Stimulated activated CD4-positive, alpha-beta T cell treated with anti-CD3 and anti-CD28 coated beads, TNF-alpha, amount 100 ng/mL, for 48 hours (primary cell): Measurements from ENCODE around the gene ZNF536.
"Not testable (repeated sequence)": the region's sequence is repeated elsewhere in the genome, so short reads cannot be mapped to it uniquely, and the experiment has no call there.

ENCODE experiments used
- DNase-seq, 3 donors: peaks; one replicate each; pipeline ENCODE4 v3.0.0-alpha.2; 2020; ENCODE audit warnings: low read depth in 3 of 3

The ZNF536 gene

DNA sequence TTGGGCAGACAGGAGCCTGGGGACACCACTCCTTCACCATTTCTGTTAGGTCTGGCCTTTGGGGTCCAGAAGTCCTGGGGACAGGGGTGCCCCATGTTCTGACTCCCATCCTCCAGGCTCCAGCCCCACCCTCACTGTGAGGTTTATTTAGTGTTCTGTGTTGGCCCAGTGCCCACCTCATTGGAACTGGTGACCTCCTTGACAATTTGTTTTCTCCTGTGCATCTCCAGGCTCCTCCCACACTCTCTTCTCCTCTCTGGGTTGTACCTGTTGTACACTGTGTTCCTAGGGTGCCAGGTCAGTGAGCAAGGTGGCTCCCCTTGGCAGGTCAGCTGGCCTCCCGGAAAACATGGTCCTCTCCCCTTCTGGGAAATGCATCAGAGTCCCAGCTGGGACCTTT is 110.8 kb downstream of the ZNF536 start:
- no peak for DNase-seq

DNA sequence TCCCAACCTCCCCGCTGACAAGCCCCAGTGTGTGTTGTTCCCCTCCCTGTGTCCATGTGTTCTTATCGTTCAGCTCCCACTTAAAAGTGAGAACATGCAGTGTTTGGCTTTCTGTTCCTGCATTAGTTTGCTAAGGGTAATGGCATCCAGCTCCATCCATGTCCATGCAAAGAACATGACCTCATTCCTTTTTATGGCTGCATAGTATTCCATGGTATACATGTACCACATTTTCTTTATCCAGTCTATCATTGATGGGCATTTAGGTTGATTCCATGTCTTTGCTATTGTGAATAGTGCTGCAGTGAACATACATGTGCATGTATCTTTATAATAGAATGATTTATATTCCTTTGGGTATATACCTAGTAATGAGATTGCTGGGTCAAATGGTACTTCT is 114.1 kb downstream of the ZNF536 start:
- not testable (repeated sequence) for DNase-seq

DNA sequence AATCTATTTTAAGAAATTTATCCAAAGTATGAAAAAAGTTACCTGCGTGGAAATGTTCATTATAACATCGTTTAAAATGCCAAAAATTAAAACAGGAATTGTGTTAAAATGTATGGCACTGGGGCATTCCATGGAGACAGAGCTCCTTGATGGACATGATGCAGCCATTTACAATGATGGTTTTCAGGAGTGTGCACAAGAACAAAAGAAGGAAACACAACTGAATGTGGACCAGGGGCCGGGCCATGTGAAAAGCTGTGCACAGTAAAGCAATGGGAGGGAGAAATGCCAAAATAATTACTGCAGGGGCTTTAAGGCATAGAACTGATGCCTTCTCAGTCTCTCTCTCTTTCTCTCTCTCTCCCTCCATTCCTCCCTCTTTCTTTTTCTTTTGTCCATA is 115.0 kb downstream of the ZNF536 start:
- no peak for DNase-seq

DNA sequence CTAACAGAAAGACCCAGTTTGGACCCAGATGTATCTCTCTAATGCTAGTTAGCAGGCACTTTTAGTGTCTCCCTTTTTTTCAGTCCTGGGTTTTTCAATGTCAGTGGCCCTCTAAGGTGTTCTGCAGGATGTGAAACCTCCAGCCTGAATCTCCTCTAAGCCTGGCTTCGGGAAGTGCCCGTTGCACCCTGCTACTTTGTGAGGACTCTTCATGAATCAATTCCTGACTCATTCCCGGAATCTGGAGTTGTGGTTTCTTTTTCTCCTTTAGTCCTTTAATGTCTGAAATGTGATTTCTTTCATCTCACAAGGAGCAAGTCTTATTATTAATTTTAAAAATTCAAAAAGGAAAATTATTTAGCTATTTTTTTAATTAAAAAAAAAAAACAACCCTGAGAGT is 116.0 kb downstream of the ZNF536 start:
- no peak for DNase-seq

DNA sequence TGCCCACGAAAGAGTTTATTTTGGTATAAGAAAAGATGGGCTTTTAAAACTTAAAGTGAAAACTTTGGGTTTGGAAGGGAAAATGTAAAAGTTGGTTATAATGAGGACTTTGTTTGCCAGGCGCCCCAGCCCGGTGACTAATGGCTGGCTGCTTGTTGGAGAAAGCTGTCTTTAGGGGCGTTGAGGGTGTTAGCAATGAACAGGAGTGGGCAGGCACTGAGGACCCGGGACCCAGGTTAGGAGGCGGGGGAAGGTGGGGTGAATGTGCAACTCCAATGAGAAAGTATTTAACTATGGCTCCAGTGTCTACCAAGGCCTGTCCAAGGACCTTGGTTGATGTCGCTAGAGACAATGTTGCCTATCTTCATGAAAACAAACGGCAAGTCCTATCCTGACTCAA is 118.6 kb downstream of the ZNF536 start:
- DNase-seq, result no peak

DNA sequence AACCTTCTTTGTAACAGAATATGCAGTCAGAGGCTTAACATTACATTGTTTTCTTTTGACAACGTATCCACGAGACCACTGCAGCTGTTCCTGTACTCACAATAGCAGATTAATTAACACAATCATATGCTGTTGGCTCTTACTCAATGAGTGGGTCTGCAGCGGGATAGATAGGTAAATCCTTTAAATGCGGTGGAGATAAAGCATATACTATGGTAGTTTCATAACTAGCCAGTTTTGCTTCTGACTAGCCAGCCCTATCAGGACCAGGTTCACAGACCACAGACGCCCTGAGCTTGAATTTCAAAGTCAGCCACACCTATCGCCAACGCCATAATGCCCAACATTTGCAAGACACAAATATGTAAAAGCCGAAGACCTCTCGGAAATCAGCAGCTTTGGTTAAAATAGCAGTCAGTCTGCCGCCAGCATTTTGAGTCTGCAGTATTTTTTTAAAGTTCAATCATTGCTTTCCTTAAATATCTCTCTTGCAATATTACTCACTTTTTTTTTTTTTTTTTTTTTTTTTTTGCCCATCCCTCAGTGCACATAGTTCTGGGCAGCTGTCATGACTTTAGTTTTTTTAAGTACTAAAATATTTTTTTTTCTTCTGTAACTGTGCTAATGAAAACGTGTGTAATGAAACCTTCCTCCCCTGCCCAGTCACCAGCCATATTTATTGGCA is 120.5 kb downstream of the ZNF536 start:
- no peak for DNase-seq

DNA sequence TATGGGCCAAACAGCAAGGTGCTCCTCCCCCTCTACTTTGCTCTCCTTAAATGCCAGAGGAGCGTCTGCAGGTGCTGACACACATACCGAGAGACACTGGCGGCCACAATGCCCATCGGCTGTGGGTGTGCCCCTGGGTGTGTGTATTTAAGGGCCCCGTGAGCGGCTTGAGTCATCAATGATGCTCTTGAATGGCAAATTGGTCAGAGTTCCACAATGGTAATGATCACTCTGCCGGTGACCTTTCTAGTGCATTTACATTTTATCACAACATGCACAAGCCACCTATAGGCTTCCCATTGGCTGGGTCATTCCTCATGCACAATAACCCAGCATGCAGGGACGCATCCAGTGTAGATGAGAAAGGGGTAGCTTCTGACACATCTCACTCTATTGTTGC is 124.8 kb downstream of the ZNF536 start:
- no peak for DNase-seq

DNA sequence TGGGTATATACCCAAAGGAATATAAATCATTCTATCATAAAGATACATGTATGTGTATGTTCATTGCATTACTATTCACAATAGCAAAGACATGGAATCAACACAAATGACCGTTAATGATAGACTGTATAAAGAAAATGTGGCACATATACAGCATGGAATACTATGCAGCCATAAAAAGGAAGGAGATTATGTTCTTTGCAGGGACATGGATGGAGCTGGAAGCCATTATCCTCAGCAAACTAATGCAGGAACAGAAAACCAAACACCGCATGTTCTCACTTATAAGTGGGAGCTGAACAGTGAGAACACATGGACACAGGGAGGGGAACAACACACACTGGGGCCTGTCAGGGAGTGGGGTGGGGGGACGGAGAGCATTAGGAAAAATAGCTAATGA is 125.9 kb downstream of the ZNF536 start:
- DNase-seq, result not testable (repeated sequence)

DNA sequence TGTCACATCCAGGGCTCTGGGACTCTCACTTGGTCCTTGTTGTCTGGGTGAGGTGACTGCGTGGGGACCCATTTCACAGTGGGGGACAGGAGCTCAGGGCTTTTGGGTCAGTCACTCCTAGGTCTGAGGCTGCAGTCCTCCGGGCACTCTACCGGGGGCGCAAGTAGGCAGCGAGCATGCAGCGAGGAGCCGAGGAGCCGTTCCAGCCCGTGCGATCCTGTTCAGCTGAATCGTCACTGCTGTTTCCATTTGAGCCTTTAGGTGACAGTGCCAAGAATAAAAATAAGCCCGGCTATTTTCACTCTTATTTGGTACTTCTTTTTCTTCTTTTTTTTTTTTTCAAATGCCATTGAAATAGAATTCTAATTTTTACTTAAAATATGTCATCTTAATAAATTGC is 126.5 kb downstream of the ZNF536 start:
- no peak for DNase-seq

DNA sequence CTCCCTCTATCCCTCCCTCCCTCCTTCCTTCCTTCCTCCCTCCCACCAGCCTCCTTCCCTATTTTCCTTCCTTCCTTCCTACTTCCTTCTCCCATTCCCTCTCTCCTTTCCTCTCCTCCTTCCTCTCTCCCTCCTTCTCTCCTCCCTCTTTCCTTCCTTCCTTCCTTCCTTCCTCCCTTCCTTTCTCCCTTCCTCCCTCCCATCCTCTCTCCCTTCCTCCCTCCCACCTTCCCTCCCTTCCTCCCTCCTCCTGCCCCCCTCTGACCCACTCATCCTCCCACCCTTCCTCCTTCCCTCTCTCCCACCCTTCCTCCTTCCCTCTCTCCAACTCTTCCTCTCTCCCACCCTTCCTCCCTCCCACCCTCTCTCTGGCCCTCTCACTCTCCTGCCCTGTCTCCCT is 132.1 kb downstream of the ZNF536 start:
- DNase-seq, result no peak

DNA sequence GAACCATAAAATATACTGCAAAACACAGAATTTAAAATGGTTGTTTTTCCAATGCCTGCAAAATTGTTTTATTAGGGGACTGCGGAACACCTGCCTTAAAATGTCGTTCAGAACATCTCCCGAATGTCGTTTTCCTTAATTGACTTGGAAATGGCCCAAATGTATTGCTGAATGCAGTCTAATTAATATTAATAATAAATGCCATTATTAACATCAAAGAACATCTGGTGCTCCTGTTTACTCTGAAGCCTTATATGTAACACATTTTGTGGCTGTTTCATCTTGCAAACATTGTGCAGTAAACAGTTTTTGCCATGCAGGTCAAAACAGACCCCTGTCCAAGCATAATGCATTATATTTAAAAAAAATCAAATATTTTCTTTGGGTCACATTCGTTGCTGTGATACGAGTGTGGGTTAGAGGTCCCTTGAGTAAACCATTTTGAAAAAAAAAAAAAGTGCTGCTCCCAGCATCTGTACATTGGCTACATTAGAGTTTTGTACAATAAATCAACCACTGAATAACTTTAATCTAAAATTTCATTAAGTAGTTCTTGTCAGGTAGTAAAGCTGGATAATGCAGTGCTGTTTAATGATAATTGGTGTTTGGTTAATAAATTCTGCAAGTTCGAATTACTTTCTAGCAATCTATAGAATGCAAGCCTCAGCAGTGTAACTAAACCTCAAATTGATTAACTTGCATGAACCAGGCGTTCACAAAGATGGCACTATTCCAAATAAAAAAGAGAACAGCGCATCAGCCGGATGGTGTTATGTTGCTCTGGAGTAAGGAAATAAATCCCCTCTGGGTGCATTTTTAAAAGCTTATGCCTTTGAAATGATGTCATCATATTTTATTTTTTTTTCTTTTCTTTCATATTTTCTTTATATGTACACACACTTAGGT is 140.2 kb downstream of the ZNF536 start:
- no peak for DNase-seq

DNA sequence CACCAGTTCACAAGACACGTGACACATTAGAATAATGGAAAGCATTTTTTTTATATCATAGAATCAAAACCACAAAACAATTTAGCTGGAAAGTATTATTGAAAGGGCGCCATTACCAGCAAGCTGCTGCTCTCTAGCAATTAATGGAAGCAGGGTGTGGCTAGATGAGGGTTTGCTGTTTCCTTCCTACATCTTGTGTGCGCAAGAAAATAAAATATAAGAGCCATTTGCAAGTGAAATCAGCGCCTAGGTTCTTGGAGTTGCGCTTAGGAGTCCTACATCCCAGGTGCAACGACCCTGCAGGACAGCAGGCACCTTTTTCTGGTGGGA is 140.9 kb downstream of the ZNF536 start:
- no peak for DNase-seq

DNA sequence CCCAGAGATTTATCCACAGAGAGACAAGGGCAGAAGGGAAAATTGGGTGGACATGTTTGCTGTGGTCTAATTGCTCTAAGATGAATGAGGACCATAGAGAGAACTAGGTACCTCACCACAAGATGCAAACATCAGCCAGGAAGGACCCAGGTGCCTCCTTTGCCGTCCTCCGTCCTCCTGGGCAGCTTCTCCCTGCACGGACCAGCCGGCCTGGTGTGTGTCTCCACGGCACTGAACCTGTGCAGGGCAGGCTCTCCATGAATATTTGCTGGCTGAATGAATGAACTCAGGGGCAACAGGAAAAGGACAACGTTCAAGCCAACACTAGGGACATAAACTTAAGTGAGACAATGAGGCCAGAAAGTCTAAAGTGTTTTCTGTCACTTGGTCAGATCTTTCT is 143.9 kb downstream of the ZNF536 start:
- no peak for DNase-seq

DNA sequence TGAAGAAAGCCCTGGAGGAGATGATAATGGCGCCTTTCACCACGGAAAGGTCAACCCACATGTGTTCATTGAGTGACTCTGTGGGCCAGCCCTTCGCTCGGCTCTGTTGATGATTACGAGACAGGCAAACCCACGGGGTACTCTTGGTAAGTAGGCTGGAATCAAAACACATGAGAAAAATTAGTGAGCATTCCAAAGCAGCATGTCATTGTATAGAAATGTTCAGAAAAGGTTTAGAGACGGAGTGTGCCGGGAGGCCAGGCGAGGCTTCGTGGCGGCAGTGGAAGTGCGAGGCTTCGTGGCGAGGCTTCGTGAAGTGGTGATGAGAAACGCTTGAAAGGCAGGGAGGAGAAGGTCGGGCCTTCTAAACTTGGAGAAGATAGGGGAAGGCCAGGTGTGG is 144.3 kb downstream of the ZNF536 start:
- DNase-seq, result no peak

DNA sequence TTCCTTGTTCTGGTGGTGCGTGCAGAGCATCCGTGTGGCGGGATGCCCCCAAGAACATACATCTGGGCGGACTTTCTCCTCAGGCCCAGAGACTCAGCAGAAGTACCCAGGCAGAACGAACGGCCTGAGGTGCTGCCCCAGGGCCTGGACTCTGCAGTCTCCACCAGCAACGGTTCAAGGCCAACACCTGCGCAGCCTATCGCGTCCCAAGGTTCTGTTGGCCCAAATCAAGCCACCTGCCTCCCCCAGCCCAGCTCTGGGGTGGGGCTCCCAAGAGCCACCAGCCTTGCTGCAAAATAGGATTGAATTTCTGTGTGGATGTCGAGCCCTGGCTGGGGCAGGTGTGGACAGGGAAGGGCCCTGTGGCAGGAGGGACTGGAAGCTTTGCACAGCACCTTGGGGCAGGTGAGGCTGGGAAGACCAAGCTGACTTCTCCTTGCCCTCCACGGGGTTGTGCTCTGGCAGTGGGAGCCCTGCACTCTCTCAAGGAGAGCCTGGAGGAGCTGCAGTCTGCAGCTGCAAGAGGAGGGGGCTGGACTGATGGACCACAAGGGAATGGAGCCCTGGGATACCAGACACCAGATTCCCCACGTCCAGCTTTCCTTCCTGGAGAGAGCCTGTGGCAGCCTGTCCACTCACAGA is 146.9 kb downstream of the ZNF536 start:
- no peak for DNase-seq

DNA sequence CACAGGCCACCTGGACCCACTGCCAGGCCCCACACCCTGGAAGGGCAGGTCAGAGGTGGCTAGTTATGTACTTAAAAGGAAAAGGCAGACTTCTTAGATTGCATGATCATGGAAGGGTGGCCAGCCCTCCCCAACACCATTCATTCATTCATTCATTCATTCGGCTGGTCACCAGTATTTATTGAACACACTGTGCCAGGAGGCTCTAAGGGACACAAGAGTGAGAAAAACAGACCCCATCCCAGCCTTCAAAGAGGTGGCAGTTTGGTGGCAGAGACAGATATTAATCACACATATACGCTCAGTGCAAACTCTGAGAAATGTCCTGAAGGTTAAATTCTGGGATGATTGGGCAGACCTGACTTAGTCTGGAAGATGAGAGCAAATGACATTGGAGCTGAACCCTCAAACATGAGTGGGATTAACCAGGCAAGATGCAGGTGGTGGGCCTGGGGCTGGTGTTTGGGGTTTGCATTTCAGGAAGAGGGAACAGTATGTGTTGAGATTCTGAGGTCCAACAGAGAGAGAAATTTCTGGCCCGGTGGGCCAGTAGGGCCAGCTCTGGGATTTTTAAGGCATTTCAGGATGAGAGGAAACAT is 147.5 kb downstream of the ZNF536 start:
- no peak for DNase-seq

DNA sequence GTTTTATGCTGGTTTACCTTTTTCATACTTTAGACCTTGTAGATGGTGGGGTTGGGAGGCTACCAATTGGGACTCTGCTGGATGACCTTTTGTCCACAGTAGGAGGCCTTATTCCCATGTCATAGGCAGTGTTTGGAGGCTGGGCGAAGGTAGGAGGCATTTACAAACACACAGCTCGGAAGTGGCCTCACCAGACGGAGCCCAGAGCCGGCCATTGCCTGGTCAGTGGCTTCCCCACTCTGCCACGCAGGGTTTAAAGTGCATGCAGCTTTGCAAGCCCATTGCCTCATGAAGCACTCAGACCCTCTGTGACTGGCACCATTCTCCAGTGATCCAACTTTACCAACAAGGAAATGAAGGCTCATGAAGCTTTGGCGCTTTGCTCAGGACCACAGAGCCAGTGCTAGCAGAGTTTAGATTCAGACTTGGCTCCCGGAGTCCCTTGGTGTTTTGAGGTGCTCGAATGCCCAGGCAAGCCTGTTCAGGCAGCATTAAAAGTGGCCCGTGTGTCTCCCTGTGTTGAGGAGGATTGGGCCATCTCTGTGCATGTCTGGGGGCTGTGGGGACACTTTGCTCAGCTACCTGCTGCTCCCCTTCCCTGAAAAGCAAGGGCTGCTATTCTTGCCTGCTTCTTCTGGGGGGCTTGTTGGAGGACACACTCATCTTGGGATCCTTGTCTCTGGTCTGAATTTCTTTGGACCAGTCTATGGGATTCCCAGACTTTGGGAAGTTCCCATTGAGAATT is 148.7 kb downstream of the ZNF536 start:
- DNase-seq, result no peak

DNA sequence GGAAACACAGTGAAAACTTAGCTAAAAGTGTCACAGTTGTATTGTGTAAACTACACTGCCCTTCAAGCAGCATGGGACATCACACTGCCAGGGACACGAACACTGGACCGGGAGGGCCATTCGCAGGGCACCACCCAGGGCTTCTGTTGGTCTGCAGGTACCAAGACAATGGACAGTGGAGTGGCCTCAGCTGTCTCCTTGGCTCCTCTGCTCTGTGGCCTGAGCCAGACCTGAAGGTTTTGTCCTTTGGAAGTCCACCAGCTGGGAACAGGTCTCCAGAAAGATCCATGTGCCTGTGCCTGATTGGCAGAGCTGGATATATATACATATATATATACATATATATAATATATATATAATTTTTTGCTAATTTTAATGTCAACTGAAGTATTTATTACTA is 149.8 kb downstream of the ZNF536 start:
- DNase-seq, result no peak

DNA sequence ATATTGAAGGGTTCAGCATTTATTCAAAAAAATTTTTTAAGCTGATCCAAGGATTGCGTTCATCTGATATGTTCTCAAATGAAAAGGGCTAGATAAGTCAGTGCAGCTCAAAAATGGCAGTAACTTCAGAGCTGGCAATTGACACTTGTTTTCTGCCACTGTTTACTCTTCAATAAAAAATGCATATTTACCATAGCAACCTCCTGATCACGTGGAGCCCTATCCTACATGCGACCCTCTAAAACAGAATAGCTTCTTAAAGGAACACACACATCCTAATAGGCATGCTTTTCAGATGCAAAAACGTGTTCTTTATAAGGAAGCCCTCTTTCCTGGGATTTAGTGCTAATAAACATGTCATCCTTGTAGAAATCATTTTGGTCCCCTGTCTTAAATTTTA is 150.2 kb downstream of the ZNF536 start:
- DNase-seq, result no peak

DNA sequence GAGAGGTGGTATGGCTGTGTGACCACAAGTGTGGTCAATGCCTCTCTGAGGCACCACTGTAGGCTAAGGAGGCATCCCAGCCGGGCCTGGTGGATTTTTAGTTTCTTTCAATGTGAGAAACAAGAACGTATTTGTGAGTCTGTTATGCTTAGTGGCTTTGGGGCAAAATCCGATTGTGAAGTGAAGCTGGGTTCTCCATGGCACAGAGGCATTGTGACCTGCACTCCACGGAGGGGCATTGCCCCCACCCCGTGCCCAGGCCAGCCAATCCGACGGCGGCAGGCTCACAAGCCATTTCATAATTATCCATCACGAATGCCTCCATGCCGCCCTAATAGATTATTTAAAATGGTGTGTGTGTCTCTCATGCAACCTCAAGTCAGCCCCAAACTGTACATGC is 151.6 kb downstream of the ZNF536 start:
- DNase-seq, result no peak

DNA sequence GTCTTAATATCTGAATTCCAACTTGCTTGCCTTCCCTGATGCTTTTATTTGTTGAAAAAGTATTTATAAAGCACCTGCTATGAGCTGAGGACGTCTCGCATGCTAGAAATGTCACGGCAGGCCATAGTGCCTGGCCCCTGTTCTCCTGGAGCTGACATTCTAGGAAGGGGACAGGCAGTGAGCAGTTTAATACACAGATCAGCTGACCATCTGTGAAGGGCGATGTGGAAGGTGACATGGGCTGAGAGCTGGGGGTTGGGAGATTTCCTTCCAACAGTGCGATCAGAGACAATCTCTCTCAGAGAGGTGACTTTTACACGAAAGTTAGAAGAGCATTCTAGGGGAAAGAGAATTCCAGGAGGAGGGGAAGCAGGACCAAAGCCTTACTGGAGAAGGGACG is 153.2 kb downstream of the ZNF536 start:
- DNase-seq, result no peak

DNA sequence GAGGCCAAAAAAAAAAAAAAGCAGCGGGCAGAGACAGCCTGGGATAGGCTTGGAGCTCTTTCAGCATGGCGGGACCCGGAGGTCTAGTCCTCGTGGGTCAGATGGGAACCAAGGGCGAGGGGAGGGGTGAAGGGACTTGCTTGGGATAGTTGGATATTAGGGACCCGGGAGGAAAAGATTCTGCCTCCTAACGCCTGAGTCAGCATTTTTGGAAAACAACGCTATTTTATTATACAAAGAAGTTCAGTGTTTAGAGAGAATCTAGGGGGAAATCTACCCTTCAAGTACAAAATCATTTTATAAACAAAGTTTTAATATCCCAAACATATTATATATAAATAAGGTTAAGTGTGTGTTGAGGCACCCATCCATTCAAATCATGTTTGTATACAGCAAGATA is 156.7 kb downstream of the ZNF536 start:
- no peak for DNase-seq
